Non-pigmented ciliary epithelial cell (primary cell): ENCODE measurements around the gene ALPK1.
A peak's percentile ranks its signal among the peaks of the same experiment; 100 is the strongest.
"Not testable (repeated sequence)": the region's sequence is repeated elsewhere in the genome, so short reads cannot be mapped to it uniquely, and the experiment has no call there.

Source experiments
- DNase-seq: peaks from one replicate; pipeline ENCODE4 v3.0.0-alpha.2; 2010; ENCODE audit warnings: low read depth

Gene ALPK1

GRCh38 chr4:112296949-112297880 lies at the start of gene ALPK1:
Gene ALPK1, plus strand, starts transcription at chr4:112297369.
- peak; percentile 71 for DNase-seq

- DNase-seq = no peak
Measured at GRCh38 chr4:112251019-112251643, 46.0 kb upstream of the ALPK1 start.

- DNase-seq = no peak
Measured at GRCh38 chr4:112252234-112252633, 44.9 kb upstream of the ALPK1 start.

GRCh38 chr4:112253382-112254000 lies 43.7 kb upstream of the ALPK1 start:
- DNase-seq = no peak

- no peak for DNase-seq
Measured at GRCh38 chr4:112257098-112257497, 40.1 kb upstream of the ALPK1 start.

GRCh38 chr4:112266823-112267222 lies 30.3 kb upstream of the ALPK1 start:
- no peak for DNase-seq

GRCh38 chr4:112270051-112270450 lies 27.1 kb upstream of the ALPK1 start:
- DNase-seq = no peak

- peak; percentile 68 for DNase-seq
Measured at GRCh38 chr4:112270640-112271421, 26.3 kb upstream of the ALPK1 start.

GRCh38 chr4:112272292-112272691 lies 24.9 kb upstream of the ALPK1 start:
- no peak for DNase-seq

- no peak for DNase-seq
Measured at GRCh38 chr4:112274959-112275358, 22.2 kb upstream of the ALPK1 start.

GRCh38 chr4:112276113-112276512 lies 21.1 kb upstream of the ALPK1 start:
- no peak for DNase-seq

GRCh38 chr4:112277220-112277619 lies 19.9 kb upstream of the ALPK1 start:
- DNase-seq = no peak

GRCh38 chr4:112277705-112278448 lies 19.3 kb upstream of the ALPK1 start:
- no peak for DNase-seq

GRCh38 chr4:112279025-112279881 lies 17.9 kb upstream of the ALPK1 start:
- DNase-seq = no peak

- DNase-seq = no peak
Measured at GRCh38 chr4:112279882-112280315, 17.3 kb upstream of the ALPK1 start.

GRCh38 chr4:112280386-112281056 lies 16.6 kb upstream of the ALPK1 start:
- DNase-seq = no peak

- not testable (repeated sequence) for DNase-seq
Measured at GRCh38 chr4:112281895-112282398, 15.2 kb upstream of the ALPK1 start.

- DNase-seq = no peak
Measured at GRCh38 chr4:112282860-112283667, 14.1 kb upstream of the ALPK1 start.

- DNase-seq = no peak
Measured at GRCh38 chr4:112284166-112284565, 13.0 kb upstream of the ALPK1 start.
